TTC549 (cell line): ENCODE results near the gene TBC1D21.

Experiments used
- FAIRE-seq: peaks from 2 replicates; lab custom pipeline; 2012; peaks lifted over from hg19 to GRCh38; lab: Jason Lieb, UNC

TBC1D21 gene

DNA sequence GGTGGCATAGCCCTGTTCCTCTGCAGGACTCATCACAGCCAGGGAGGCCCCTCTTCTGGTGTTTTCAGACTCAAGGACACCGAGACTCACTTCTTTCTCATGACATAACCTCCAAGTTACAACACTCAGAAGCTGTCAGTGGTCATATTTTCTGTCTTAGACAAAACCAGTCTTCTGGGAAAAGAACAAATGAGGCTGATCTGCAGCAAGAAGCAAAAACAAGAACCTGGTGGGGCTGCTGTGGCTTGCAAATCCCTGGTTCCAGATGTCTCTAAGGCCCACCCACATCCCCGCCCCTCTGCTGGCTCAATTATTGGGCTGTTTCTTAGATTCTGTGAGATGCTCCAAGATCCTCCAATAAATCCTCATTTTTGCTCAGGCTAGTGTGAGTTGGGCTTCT lies 36.3 kb downstream of the TBC1D21 start:
- no peak for FAIRE-seq

DNA sequence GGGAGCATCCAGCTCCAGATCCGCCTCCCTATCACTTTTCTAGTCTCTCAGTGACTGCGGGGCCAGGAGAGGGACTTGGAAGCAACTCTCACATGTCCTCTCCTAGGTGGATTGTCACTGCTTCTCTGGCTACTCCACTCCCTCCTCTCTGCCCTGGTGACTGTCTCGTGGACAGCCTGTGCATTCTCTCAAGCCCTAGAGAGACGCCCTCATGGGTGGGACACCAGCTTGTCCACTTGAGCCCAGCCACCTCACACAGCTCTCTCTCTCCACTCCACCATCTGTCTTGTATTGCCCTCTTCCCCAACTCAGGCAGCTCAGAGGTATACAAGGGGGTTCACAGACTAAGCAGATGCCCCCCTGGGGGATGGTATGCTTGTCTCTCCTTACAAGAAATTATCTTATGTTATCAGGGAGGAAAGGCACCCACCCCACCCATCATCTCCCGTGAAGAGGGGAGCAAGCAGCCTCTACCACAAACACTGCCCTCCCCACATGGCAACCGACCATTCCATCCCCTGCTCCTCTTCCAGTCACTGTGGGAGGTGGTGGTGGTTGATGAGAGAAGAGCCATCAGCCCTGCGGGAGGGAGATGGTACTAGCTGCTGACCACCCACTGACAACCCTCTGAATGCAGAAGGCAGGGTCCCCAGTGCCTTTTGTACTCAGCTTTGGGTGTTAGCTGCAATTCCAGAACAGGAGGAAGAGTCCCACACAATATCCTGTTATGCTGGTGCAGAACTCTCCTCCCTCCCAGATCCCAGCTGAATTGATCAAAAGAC lies 37.3 kb downstream of the TBC1D21 start:
- no peak for FAIRE-seq

DNA sequence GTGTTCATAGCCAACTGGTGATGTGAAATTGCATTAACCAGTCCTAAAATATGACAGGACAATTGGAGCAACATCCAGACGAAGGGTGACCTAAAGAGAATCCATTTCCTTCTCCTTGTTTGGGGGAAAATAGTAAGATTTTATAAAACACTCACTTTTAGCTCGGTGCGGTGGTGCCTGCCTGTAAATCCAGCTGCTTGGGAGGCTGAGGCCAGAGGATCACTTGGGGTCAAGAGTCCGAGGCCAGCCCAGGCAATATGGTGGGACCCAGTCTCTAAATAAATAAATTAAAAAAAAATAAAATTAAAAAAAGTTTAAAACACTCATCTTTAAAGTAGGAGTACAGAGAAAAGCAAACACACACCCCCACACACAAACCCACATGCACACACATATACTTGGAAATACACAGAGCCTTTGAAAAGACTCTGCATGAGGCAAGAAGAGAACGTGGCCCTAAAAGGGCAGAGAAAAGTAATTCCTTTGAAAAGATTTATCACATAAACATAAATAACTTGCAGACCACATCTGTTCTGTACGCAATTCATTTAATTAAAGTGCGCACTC lies 38.7 kb downstream of the TBC1D21 start:
- no peak for FAIRE-seq

DNA sequence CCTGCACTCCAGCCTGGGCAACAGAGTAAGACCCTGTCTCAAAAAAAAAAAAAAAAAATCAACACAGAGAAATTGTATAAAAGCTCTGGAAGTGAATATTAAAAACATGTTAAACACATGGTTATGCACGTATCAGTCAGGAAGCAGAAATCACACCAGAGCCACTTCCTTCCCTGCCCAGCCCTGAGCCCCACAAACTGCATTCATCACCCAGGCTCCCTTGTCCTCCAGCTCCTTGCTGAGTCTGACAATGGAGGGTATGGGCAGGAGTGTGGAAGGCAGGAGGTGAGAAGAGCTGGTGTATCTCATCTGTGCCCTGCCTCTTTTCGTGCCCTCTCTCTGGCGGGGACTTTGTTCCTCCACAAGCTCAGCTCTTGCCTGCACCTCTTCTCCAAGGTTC lies 40.8 kb downstream of the TBC1D21 start:
- no peak for FAIRE-seq

DNA sequence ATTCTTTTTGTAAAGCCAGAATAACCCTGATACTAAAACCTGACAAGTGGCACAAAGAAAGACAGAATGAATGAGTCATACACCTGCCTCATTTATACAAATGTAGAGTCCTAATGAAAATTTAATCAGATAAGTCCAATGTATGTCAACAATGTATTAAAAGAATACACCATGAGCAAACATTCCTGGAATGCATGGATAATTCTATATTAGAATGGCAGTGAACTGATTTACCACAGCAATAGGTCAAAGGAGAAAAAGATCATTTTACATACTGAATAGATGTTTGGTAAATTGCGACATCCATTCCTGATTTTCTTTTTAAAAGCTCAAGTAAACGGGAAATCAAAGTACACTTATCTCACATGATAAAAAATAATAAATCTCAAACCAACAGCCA lies 41.7 kb downstream of the TBC1D21 start:
- FAIRE-seq: no peak

DNA sequence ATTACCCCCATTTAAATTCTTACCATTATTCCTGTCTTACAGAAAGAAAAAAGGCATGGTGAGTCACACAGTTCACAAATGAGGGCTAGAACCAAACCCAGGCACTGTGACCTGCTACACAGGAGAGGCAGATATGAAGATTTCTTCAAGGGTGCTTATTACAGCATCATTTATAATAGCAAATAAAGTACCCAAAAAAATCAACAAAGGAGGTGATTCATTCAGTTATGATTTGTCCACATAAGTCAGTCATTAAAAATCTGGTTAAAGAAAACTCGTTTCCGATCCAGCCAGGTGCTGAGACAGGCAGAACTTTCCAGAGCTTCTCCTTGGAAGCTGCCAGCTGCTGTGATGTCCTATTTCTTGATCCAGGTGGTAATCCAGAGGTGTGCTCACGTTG lies 45.4 kb downstream of the TBC1D21 start:
- FAIRE-seq: no peak

DNA sequence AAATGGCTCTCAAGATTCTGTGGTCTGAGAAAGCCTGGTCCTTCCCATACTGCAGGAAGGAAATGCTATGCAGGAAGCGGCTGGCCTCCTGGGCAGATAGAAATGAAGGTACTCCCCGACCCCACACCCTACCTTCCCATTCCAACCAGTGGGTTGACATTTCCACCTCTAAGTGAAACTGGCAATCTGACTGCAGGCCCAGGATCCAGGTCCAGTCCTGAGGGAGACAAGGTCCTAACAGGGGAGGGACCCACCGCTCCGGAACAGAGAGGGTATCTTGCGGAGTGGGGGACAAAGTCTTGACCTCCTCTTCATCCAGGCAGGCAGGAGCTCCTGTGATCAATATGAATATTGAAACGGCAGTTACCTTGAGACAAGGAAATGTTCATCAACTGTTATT lies 46.3 kb downstream of the TBC1D21 start:
- FAIRE-seq: no peak

DNA sequence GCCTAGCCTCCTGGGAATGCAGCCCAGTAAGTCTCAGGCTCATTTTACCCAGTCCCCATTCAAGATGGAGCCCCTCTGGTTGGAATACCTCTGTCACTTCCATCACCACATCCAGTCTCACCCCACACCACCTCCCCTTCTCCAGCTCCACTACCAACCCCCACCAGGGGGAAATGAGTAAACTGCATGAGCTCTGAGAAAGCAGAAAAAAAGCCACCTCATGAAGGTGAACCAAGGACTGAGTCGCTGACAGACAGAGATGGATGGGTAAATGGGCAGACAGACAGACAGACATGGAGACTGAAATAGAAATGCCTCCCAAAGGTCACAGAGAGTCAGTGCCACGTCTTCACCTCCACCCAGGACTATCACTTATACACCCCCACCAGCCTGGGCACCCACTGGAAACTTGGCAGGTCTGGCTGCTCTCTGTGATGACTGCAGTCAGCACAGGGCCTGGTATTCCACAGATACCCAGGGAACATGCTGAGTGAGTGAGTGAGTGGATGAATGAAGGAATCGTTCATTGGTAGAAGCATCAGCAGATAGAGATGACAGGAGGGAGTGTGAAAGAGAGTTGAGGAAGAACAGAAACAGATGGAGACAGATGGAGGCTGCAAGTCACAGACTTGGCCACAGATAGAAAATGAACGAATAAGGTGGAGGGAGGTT lies 48.0 kb downstream of the TBC1D21 start:
- no peak for FAIRE-seq

DNA sequence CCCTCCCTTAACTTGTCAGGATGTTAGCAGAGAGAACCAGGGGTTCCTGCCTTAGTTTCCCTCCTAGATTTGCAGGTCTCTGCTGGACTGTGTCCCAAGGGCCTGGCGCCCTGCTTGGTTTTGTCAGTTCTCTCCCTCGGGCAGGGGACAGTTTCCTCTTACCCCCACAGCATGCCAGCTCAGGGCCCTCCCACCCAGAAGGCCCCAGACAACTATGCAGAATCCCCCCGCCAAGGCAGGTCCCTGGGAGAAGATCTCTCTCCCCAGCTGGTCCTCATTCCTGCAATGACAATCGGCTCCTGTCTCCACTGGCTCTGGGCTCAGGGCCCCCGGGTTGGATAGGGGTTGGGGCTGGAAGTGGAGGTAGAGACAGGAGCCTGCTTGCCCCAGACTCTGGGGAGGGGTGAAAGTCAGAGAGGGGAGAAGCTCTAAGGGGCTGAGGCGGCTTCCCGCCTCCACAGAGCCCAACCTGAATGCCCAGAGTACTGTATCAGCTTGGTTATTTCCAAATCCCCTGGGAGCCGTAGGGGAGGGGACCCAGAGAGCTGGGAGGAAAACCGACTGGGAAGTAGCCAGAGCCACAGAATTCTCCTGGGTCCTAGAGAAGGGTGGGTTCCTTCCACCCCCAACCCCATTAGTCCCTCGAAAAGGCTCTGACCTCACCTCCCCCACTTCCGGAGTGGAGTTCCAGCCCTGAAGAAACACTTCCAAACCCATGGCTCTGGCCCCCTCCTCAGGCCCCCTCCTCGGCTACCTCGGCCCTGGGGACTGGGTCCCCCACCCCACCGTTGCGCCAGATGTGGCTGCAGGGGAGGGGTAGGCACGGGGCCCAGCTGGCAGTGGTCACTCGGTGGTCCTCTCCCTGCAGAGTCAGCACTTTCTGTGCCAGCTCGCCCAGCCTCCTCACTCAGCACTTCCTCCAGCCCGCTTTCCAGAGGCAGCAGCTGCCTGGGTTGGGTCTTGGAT lies 49.1 kb downstream of the TBC1D21 start:
- FAIRE-seq: no peak

DNA sequence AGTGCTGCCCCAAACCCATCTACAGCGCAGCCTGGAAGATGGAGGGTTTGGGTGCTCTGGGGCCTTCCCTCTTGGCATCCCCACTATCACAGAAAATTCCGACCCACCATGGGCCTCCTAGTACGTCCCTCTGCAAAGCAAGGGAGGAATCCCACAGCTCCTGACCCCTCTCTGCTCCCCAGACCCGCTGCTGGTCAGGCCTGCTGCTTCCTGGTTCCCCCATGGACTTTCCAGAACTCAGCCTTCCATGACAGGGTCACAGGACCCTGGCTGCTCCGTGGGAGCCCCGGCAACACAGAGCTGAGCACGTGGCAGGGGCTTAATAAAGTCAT lies 49.8 kb downstream of the TBC1D21 start:
- no peak for FAIRE-seq

DNA sequence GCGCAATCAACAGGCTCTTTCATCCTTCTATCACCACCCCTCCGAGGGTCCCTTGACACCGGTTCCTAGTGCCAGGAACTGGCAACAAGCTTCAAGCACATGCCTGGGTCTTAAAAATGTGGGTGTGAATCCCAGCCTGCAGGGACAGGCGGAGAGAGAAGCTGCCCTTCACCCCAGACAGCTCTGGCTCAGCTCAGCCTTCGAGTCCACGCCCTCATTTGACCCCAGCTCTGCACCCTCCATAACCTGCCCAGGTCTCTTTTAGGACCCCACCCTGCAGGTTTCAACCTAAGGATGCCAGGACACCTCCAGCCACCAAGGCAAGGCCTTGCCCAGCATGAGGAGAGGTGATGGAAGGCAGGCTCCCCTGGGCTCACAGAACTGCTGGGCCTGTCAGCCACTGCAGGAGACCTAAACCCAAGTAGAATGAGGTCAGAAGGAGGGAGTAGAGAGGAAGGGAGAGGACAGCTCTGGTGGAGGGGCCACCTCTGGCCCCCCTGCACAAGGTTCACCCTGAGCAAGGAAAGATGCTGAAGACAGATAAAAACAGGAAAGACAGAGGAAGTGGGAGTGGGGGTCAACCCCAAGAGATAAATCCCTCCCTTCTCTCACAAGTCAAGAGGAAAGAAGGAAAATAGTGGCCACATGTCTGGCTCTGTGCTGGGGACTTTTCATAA lies 50.3 kb downstream of the TBC1D21 start:
- no peak for FAIRE-seq

DNA sequence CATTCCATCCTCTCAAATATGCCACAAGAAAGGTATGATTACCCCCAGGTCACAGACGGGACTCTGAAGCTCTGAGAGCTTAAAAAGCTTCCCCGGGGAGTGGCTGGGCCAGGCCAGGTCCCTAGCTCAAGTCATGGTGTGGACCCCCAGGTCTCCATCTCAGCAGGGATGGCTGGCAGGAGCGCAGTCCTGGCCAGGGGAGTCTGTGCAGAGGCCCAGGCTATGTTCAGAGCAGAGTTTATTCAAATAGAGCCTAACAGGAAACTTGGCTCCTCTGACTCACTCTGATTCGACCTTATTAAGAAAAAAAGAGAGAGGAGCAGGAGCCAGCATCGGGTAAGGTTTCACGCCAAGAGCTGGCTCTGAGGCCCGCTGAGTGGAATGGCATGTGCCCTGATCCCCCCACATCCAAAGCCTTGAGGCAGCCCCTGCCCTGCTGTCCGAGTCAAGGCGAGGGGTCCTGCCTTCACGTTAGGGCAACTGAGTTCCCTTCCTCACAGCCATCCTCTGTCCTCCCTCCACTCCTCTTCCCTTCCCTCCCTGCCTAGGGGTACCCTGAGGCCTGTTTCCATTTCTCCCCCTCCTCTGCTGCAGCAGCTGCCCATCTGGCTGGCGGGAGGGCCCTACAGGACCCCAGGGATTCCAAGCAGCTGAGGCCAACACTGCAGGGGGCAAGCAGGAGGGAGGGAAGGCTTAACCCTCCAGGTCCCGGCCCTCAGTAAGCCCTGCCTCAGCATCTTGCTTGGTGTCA lies 51.0 kb downstream of the TBC1D21 start:
- FAIRE-seq: no peak

DNA sequence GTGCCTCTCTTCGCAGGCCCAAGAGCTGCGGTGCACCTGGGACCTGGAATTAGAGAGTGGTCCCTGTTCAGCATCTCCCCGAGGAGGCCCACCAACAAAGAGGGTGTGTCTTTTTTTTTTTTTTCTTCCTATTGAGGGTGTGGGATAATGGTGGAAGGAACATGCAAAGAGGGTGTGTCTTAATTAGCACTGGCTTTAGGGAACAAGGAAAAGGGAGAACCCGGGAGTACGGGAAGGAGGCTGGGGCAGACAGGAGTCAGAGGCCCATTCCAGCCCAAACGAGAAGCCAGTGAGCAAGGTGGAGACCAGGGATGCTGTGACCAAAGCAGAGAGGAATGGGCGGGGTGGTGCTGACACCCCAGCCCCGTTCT lies 52.5 kb downstream of the TBC1D21 start:
- no peak for FAIRE-seq

DNA sequence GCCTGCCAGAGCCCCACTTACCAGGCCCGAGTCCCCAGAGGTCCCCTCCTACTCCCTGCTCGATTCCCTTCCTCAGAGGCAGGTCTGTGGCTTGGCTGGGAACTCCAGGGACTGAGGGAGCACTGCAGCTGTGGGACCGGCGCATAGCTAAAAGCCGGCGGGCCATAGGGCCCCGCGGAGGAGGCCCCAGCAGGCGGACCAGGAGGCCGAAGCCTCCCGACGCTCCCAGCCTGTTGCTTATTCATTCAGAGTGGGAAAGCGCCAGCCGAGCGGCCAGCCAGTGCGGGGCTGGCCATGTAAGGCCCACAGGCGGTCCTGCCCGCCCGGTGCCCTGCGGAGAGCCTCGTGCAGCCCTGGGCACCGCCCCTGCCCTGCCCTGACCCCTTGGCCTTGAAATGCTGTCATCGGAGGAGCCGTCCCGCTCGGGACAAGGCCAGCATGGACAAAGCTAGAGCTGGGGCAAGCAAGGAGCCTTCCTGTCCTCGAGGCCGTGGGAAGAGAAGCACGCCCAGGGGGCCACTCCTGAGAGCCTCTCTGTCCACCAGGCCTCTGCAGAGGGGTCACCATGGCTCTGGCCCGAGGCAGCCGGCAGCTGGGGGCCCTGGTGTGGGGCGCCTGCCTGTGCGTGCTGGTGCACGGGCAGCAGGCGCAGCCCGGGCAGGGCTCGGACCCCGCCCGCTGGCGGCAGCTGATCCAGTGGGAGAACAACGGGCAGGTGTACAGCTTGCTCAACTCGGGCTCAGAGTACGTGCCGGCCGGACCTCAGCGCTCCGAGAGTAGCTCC lies 53.0 kb downstream of the TBC1D21 start, which contains the start of gene LOXL1:
LOXL1 (plus strand) TSS at position 244 of the 784 bp plus-strand sequence; CDS start at position 566, 322 bp downstream.
- FAIRE-seq: no peak

DNA sequence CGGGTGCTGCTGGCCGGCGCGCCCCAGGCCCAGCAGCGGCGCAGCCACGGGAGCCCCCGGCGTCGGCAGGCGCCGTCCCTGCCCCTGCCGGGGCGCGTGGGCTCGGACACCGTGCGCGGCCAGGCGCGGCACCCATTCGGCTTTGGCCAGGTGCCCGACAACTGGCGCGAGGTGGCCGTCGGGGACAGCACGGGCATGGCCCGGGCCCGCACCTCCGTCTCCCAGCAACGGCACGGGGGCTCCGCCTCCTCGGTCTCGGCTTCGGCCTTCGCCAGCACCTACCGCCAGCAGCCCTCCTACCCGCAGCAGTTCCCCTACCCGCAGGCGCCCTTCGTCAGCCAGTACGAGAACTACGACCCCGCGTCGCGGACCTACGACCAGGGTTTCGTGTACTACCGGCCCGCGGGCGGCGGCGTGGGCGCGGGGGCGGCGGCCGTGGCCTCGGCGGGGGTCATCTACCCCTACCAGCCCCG lies 53.7 kb downstream of the TBC1D21 start:
- no peak for FAIRE-seq

DNA sequence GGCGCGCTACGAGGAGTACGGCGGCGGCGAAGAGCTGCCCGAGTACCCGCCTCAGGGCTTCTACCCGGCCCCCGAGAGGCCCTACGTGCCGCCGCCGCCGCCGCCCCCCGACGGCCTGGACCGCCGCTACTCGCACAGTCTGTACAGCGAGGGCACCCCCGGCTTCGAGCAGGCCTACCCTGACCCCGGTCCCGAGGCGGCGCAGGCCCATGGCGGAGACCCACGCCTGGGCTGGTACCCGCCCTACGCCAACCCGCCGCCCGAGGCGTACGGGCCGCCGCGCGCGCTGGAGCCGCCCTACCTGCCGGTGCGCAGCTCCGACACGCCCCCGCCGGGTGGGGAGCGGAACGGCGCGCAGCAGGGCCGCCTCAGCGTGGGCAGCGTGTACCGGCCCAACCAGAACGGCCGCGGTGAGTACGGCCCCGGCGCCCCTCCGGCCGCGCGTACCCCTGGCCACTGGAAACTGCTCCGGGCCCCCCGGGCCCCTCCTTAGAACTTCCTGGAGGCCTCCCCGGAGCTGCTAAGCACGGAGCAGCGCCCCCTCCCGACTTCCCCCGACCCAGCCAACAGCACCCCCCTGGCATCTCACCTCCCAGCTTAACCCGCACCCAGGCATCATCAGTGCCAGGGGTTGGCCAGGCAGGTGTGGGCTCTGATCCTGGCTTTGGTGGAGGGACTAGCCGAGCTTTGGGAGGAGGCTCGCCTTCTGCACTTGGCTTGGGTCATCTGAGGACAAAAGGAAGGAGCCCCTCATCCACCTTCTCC lies 54.3 kb downstream of the TBC1D21 start:
- FAIRE-seq: no peak

DNA sequence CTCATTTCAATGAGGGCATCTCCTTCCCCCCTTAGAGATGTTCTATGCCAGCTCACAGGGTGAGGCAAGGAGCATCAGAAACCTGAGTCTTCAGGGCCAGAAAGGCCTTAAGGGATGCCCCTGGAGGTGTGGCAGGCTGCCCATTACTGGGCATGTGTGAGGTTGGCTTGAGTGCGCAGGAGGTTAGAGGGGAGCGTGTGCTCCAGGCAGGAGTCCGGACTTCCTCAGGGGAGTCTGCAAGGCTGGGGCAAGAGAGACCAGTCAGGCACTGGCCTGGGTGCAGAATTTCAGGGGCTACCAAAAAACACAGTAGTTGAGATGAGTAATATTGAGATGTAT lies 54.8 kb downstream of the TBC1D21 start:
- no peak for FAIRE-seq

DNA sequence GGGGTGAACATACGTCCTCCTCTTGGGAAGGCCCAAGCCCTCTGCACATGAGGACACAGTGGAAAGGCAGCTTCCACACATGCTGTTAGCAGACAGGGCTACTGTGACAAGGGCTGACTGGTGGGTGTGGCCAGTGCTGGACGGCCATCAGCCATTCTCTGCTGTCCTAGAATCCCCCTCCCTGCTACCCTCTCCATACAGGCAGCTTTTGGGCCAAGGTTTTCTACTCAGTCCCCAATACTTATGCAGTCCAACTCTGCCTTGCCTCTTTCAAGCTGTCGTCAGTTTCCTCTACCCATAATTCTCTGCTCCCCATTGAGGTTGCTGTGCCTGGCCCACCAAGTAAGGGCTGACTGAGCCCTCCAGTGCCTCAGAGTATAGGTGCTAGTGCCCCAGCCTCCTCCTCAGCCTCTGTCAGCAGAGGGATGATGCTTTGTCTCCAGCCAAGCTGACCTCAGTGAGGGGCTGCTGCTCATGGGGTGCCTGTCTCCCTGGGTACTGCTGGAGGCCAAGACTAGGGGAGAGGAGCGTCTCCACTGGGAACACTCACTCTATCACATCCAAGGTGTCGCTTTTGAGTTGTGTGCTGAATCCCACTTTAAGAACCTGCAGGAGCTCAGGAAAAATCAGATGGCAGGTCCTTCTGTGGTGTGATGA lies 55.7 kb downstream of the TBC1D21 start:
- no peak for FAIRE-seq

DNA sequence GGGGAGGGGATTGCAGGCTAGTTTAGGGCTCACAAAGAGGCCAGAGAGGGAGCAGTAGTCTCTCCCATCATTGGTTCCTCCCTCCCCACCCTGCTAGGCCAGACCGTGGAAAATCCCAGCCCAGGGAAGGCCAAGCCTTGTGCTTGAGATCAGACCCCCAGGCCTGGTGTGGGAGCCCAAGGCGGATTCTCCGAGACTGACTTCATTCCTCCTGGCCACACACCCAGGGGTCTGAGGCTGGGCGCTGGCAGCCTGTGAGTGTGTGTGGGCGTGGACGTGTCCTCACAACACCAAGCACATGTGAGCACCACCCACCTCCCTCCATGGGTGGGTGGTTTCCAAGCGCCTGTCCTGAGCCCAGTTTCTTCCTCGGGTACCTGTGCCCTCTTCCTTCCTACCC lies 57.0 kb downstream of the TBC1D21 start:
- no peak for FAIRE-seq
